ENCODE data around the gene TBXAS1.

TBXAS1 gene

GRCh38 chr7:139936760-139937310 lies 107.8 kb downstream of the TBXAS1 start:
- in situ Hi-C loops (cut with HindIII; ENCODE audit: low sequenced_read_pairs): no loop called here
- peak; percentile 74 for DNase-seq (ENCODE audit: low read depth, low spot score)
- no peak overlapping the region for H3K4me3 ChIP-seq (ENCODE audit: low read depth, low read length)
- TF ChIP-seq, protein P1, sequence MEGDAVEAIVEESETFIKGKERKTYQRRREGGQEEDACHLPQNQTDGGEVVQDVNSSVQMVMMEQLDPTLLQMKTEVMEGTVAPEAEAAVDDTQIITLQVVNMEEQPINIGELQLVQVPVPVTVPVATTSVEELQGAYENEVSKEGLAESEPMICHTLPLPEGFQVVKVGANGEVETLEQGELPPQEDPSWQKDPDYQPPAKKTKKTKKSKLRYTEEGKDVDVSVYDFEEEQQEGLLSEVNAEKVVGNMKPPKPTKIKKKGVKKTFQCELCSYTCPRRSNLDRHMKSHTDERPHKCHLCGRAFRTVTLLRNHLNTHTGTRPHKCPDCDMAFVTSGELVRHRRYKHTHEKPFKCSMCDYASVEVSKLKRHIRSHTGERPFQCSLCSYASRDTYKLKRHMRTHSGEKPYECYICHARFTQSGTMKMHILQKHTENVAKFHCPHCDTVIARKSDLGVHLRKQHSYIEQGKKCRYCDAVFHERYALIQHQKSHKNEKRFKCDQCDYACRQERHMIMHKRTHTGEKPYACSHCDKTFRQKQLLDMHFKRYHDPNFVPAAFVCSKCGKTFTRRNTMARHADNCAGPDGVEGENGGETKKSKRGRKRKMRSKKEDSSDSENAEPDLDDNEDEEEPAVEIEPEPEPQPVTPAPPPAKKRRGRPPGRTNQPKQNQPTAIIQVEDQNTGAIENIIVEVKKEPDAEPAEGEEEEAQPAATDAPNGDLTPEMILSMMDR (IDR thresholded peaks at IDR 0.05; ENCODE audit: low read depth, low read length): no peak

- H3K4me3 ChIP-seq (ENCODE audit: low read depth, low read length): no peak overlapping the region
- no peak for DNase-seq (ENCODE audit: low read depth, low spot score)
- TF ChIP-seq, protein P1 (IDR thresholded peaks at IDR 0.05; ENCODE audit: low read depth, low read length): no peak
- in situ Hi-C loops (cut with HindIII; ENCODE audit: low sequenced_read_pairs): no loop called here
Observed at GRCh38 chr7:139937715-139938114, 108.7 kb downstream of the TBXAS1 start.

- in situ Hi-C loops (cut with HindIII; ENCODE audit: low sequenced_read_pairs): no loop called here
- TF ChIP-seq, protein P1 (IDR thresholded peaks at IDR 0.05; ENCODE audit: low read depth, low read length): no peak
- no peak for DNase-seq (ENCODE audit: low read depth, low spot score)
- H3K4me3 ChIP-seq (ENCODE audit: low read depth, low read length): no peak overlapping the region
Observed at GRCh38 chr7:139940866-139941265, 111.8 kb downstream of the TBXAS1 start.

DNA sequence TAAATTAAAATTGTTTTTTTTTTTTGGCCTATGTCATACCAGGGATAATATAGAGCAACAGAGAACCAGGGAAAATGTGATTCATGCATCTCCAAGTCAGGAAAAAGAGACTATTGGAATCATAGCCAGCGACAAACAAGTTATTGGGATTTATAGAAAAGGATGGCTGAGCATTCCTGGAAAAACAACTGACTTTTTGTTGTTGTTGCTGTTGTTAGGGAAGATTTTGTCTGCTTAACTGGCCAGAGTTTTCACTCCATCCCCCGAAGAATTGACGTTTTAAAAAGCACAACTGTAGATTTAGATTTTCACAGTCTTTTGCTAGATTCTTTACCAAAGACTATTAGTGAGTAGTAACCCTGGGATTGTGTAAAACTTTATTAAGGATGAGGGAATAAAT lies 112.4 kb downstream of the TBXAS1 start:
- DNase-seq (ENCODE audit: low read depth, low spot score): no peak

GRCh38 chr7:139941866-139942265 lies 112.8 kb downstream of the TBXAS1 start:
- TF ChIP-seq, protein P1 (IDR thresholded peaks at IDR 0.05; ENCODE audit: low read depth, low read length): no peak
- no peak overlapping the region for H3K4me3 ChIP-seq (ENCODE audit: low read depth, low read length)
- no peak for DNase-seq (ENCODE audit: low read depth, low spot score)
- in situ Hi-C loops (cut with HindIII; ENCODE audit: low sequenced_read_pairs): no loop called here

More for the DNA sequence above, 112.4 kb downstream of the TBXAS1 start:
- H3K4me3 ChIP-seq (ENCODE audit: low read depth, low read length): no peak overlapping the region
- TF ChIP-seq, protein P1 (IDR thresholded peaks at IDR 0.05; ENCODE audit: low read depth, low read length): no peak
- in situ Hi-C loops (cut with HindIII; ENCODE audit: low sequenced_read_pairs): no loop called here

GRCh38 chr7:139942636-139943035 lies 113.6 kb downstream of the TBXAS1 start:
- in situ Hi-C loops (cut with HindIII; ENCODE audit: low sequenced_read_pairs): no loop called here
- H3K4me3 ChIP-seq (ENCODE audit: low read depth, low read length): no peak overlapping the region
- no peak for DNase-seq (ENCODE audit: low read depth, low spot score)
- TF ChIP-seq, protein P1 (IDR thresholded peaks at IDR 0.05; ENCODE audit: low read depth, low read length): no peak

Data from astrocyte of the spinal cord (primary cell).